ENCODE results near the gene KCNMA1.

The KCNMA1 gene

GRCh38 chr10:77518241-77518909 lies 119.2 kb downstream of the KCNMA1 start:
- no peak overlapping the region for H3K4me3 ChIP-seq (ENCODE audit: low read depth, low read length)
- no peak for DNase-seq (ENCODE audit: low read depth)
- TF ChIP-seq CTCF (IDR thresholded peaks at IDR 0.05; ENCODE audit: insufficient read depth, low read depth, low read length, missing control alignments): no peak

GRCh38 chr10:77516575-77516974 lies 121.0 kb downstream of the KCNMA1 start:
- no peak overlapping the region for H3K4me3 ChIP-seq (ENCODE audit: low read depth, low read length)
- TF ChIP-seq CTCF (IDR thresholded peaks at IDR 0.05; ENCODE audit: insufficient read depth, low read depth, low read length, missing control alignments): no peak
- no peak for DNase-seq (ENCODE audit: low read depth)

- TF ChIP-seq CTCF (IDR thresholded peaks at IDR 0.05; ENCODE audit: insufficient read depth, low read depth, low read length, missing control alignments): no peak
- H3K4me3 ChIP-seq (ENCODE audit: low read depth, low read length): no peak overlapping the region
- DNase-seq (ENCODE audit: low read depth): no peak
Observed at GRCh38 chr10:77514870-77515269, 122.7 kb downstream of the KCNMA1 start.

- no peak for DNase-seq (ENCODE audit: low read depth)
- TF ChIP-seq CTCF (IDR thresholded peaks at IDR 0.05; ENCODE audit: insufficient read depth, low read depth, low read length, missing control alignments): no peak
- H3K4me3 ChIP-seq (ENCODE audit: low read depth, low read length): no peak overlapping the region
Observed at GRCh38 chr10:77513781-77514331, 123.8 kb downstream of the KCNMA1 start.

GRCh38 chr10:77513220-77513619 lies 124.4 kb downstream of the KCNMA1 start:
- TF ChIP-seq CTCF (IDR thresholded peaks at IDR 0.05; ENCODE audit: insufficient read depth, low read depth, low read length, missing control alignments): no peak
- H3K4me3 ChIP-seq (ENCODE audit: low read depth, low read length): no peak overlapping the region
- DNase-seq (ENCODE audit: low read depth): no peak

- no peak for TF ChIP-seq CTCF (IDR thresholded peaks at IDR 0.05; ENCODE audit: insufficient read depth, low read depth, low read length, missing control alignments)
- no peak overlapping the region for H3K4me3 ChIP-seq (ENCODE audit: low read depth, low read length)
- DNase-seq (ENCODE audit: low read depth): no peak
Observed at GRCh38 chr10:77512219-77512578, 125.4 kb downstream of the KCNMA1 start.

Data from GM12865 (cell line).